T-helper 1 cell treated with Interleukin-12 subunit alpha and Interleukin-12 subunit beta and Interleukin-4 antibody, amounts not matched to agents 30 ng/mL and 1 ng/mL, for 36 hours (primary cell): ENCODE data around the gene LRRC15. TPM values are rescaled to one million over a fixed set of nuclear protein-coding genes. Genes with fewer than 3 reads are reported as not detected.

Source experiments
- intact Hi-C: fragments of 100-400 bp; cut with micrococcal nuclease; formaldehyde crosslinking; loops from one replicate; pipeline ENCODE4 v1.15.1; 2024
- total RNA-seq: library from RNA; stranded (reverse); gene quantifications from 2 replicates; pipeline ENCODE4 v1.2.3, GENCODE V29; 2022

LRRC15 gene
- total RNA-seq, 1 donor from 2014 or later: not detected

GRCh38 chr3:194364652-194365434 lies 4.7 kb downstream of the LRRC15 start:
- intact Hi-C loops: no loop called here

DNA sequence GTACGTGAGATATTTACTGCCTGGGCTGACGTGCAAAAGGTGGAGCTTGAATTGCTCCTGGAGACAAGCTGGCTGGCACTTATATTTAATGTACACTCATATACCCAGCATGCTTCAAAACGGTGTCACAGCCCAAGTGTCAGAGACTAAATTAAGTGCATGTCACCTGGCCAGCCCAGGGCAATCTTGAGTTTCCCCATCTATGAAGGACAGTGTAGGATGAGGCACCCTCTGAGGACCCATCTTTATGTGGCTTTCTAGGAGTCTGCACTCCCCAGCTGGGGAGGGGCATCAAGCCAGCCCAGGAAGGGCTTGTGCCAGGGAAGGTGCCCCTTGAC lies 5.3 kb downstream of the LRRC15 start:
- intact Hi-C loops: no loop called here

- intact Hi-C loops: no loop called here
Measured at GRCh38 chr3:194360568-194360967, 9.0 kb downstream of the LRRC15 start.

- intact Hi-C loops: no loop called here
Measured at GRCh38 chr3:194357681-194358080, 11.9 kb downstream of the LRRC15 start.

GRCh38 chr3:194355379-194355778 lies 14.2 kb downstream of the LRRC15 start:
- intact Hi-C loops: no loop called here

DNA sequence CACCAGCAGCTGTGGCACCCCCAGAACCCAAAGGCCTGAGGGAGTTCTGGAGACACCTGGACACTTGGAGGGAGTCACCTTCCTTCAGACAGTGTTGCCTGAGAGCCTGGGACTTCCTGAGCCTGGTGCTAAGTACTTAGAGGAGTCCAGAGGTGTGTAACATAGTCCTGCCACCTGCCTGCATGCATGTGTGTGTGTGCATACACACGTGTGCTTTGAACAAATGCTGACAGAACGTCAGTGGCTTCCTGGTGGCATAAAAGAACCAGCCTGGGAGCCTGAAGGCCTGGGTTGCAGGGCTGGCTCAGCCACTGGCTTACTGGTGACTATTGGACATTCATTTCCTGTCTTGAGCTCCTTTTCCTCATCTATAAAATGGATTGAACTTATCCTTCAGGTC lies 15.2 kb downstream of the LRRC15 start:
- intact Hi-C loops: no loop called here

DNA sequence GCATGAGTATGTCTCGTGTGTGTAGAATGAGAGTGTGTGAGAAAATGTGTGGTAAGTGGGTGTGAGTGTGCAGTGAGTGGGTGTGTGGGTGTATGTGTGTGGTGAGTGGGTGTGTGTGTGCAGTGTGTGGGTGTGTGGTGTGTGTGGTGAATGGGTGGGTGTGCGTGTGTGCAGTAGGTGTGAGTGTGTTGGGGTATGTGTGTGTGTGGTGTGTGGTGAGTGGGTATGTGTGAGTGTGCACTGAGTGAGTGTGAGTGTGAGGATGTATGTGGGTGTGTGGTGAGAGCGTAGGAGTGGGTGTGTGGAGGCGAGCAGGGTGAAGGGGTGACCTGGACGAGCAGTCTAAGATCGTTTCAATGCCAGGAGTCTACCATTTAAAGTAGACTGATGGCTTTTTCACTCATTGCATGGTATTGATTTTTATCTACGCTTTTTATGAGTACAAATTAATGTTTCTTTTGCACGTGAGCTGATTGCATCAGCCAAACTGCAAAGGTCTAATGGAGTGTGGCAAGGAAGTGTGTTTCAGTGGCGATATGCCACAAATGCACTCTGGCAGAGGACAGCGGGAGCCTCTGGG lies 16.8 kb downstream of the LRRC15 start:
- intact Hi-C loops: no loop called here

GRCh38 chr3:194351952-194352536 lies 17.5 kb downstream of the LRRC15 start:
- intact Hi-C loops: no loop called here

DNA sequence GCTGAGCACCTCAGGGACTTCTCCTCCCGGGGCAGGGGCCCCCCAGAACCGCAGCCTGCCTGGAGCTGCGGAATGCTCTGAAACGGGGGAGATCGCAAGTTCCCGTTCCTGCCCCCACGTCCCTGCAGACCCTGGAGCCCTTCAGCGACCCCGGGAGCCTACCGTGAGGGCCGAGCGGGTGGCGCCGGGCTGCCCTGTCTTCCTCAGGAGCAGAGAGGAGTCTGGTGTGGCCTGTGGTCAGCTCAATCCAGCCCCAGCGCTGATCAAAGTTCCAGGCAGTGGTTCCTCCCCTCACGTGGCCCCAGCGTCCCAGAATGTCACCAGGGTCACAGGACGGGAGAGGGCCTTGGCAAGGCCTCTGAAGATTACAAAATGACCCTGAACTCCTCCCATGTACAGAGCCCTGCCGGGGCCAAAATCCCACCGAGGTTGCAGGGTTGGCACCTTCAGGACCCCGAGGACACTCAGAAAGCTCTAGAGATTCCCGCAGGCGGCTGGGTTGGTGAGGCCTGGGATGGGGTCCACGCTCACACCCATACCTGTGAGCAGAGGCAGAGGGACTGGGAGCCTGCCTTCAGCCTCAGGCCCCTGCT lies 18.4 kb downstream of the LRRC15 start, which contains the start of gene CPN2:
CPN2 (minus strand) TSS at position 249 of the 593 bp plus-strand sequence. CDS start 8,626 bp downstream, outside the sequence.
- intact Hi-C loops: no loop called here

DNA sequence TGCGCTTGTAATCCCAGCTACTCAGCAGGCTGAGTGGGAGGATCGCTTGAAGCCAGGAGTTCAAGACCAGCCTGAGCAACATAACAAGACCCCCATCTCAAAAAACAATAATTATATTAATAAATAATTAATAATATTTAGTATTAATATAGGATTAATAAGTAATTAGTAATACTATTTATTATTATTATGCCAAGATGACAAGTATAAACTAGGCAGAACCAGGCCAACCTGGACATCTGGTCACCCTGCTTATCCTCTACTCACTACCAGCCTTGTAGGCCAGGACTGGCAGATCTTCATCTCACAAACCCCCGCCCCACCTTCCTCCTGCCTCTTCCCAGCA lies 18.8 kb downstream of the LRRC15 start:
- intact Hi-C loops: no loop called here

- intact Hi-C loops: loop anchor here (10.0 kb wide), 1 partner anchor 1884 kb away; no protein-coding TSS in a partner anchor
Measured at GRCh38 chr3:194348354-194348753, 21.2 kb downstream of the LRRC15 start.

GRCh38 chr3:194346621-194347020 lies 22.9 kb downstream of the LRRC15 start:
- intact Hi-C loops: loop anchor here (10.0 kb wide), 1 partner anchor 1882 kb away; no protein-coding TSS in a partner anchor

- intact Hi-C loops: loop anchor here (10.0 kb wide), 1 partner anchor 1881 kb away; no protein-coding TSS in a partner anchor
Measured at GRCh38 chr3:194346035-194346434, 23.5 kb downstream of the LRRC15 start.

- intact Hi-C loops: loop anchor here (1.0 to 10.0 kb wide), 5 partner anchors 11 to 1879 kb away; no protein-coding TSS in a partner anchor
Measured at GRCh38 chr3:194344012-194344411, 25.5 kb downstream of the LRRC15 start.

GRCh38 chr3:194343561-194343893 lies 26.0 kb downstream of the LRRC15 start:
- intact Hi-C loops: loop anchor here (5.0 to 10.0 kb wide), 2 partner anchors 1776 to 1879 kb away; no protein-coding TSS in a partner anchor

DNA sequence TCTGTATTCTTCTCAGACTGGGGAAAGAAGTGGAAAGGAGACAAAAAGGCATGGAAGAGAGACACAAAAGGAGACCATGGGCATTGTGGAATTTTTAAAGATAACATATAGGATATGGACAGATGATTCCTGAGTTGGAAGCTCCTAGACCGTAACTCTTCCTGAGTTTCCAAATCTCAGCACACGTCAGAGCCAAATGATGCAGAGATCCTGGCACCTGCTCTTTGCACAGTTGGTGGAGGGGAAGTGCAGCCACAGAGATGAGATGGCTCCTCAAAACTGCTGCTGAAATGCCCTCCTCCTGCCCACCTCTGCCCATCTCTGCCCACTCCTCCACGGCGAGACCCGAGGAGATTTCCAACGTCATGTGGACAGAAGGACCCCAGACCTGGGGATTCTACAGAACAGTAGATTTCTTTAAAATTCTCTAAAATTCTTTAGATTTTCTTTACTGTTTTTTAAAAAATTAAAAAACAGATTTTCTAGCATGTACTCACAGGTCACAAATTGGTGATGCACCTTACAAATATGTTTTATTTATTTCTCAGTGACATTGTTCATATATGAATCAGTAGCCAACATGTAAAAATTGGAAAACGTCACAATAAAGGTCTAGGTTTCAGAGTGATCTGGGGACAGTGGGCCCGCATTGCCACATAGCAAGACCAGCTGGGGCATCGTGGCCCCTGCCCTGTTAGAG lies 26.5 kb downstream of the LRRC15 start:
- intact Hi-C loops: loop anchor here (5.0 to 10.0 kb wide), 2 partner anchors 1776 to 1878 kb away; no protein-coding TSS in a partner anchor

DNA sequence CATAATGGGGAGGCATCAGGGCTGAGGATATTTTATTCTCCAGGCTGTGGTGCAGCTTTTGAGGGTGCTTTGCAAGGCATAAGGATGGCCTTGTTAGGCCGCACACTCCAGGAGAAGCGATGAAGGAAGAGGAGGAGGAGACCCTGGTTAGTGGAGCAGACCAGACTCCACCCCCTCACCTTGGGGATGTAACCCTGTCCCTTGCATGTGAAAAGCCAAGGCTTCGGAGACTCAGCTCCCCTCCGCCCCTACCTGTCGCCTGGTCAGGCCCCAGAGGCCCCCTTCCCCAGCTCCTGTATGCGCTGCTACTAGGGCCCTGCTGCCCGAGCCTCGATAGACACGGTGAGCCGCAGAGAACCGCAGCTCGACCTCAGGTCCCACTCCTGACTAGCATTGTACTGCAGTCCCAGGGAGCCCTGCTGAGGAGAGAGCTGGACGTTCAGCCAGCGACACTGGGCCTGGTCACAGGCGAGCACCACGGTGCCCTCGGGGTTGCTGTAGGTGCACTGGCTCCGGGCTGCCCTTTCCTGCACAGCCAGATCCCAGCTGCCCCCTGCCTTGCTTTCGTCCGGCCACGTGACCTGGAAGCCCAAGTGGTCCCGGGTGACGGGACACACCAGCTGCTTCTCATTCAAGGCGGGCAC lies 28.7 kb downstream of the LRRC15 start:
- intact Hi-C loops: loop anchor here (5.0 to 10.0 kb wide), 2 partner anchors 1774 to 1876 kb away; no protein-coding TSS in a partner anchor

DNA sequence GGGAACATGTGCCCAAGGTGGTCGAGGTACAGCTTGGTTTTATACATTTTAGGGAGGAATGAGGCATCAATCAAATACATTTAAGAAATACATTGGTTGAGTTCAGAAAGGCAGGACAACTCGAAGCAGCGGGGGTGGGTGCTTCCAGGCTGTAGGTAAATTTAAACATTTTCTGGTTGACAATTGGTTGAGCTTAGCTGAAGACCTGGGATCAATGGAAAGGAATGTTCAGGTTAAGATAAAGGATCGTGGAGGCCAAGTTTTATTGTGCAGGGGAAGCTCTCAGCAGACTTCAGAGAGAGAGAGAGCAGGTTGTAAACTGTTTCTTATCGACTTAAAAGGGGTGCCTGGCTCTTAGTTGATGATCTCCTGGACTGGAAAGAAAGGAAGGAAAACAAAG lies 29.7 kb downstream of the LRRC15 start:
- intact Hi-C loops: loop anchor here (5.0 to 10.0 kb wide), 3 partner anchors 925 to 1875 kb away; no protein-coding TSS in a partner anchor

DNA sequence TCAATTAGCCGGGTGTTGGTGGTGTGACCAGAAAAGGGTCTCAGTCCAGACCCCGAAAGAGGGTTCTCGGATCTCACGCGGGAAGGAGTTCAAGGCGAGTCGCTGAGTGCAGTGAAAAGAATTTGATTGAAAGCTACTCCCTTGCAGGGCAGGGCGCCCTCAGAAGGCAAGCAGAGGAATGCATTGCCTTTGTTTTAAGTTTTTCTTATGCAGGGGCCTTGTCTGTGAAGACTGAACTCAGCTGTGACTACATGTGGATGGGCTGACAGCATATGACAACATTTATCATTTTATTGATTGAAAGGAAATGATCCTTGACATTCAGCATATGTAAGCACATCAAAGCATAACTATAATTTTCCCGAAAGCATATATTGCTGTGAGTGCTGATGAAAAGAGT lies 30.2 kb downstream of the LRRC15 start:
- intact Hi-C loops: loop anchor here (10.0 kb wide), 1 partner anchor 925 kb away; no protein-coding TSS in a partner anchor

DNA sequence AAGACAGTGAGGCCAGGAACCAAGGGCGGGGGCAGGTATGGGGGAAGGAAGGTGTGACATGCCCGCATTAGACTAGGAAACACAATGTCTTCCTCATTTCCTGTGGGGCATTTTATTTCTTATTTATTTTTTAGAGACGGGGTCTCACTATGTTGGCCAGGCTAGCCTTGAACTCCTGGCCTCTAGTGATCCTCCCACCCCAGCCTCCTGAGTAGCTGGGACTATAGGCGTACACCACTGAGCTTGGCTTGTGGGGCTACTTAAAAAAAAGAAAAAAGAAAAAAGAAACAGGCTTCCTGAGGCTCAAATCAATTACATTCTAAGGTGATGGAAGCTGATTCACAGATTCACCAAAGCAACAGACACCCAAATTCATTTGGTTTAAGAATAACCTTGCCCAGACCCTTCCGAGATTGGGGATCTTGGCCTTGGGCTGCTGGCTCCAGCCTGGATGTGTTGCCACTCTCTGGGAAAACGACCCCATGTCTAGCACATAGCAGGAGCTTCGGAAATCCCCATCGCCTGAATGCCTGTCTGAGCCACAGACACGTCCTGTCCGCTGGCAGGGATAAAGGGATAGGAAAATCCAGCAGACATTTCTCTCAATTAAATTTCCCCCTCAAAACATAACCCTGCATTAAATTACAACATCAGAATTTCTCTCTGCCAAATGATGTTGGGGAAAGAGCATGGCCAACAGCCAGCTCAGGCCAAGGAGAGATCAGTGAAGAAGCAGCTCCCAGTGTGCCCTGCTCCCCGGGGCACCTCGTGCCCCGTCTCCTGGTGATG lies 31.4 kb downstream of the LRRC15 start:
- intact Hi-C loops: loop anchor here (10.0 kb wide), 1 partner anchor 927 kb away; no protein-coding TSS in a partner anchor
